NCI-H774 (cell line): ENCODE measurements around the gene PROM1.

Experiments used
- DNase-seq: peaks from one replicate; lab custom pipeline; 2025; lab: John Stamatoyannopoulos, UW

PROM1 gene

GRCh38 chr4:15986907-15987306 lies 96.9 kb downstream of the PROM1 start:
- no peak for DNase-seq

GRCh38 chr4:15983610-15984009 lies 100.2 kb downstream of the PROM1 start:
- DNase-seq, result no peak

GRCh38 chr4:15982842-15983524 lies 100.8 kb downstream of the PROM1 start:
- DNase-seq, result no peak

GRCh38 chr4:15976456-15977447 lies 107.1 kb downstream of the PROM1 start:
- DNase-seq, result no peak

GRCh38 chr4:15971068-15971801 lies 112.6 kb downstream of the PROM1 start:
- DNase-seq, result no peak

- DNase-seq, result no peak
Measured at GRCh38 chr4:15968551-15969300, 115.1 kb downstream of the PROM1 start.

GRCh38 chr4:15965325-15965724 lies 118.5 kb downstream of the PROM1 start:
- DNase-seq, result no peak

- DNase-seq, result no peak
Measured at GRCh38 chr4:15964159-15964558, 119.7 kb downstream of the PROM1 start.

- no peak for DNase-seq
Measured at GRCh38 chr4:15963576-15963975, 120.2 kb downstream of the PROM1 start.

- DNase-seq, result no peak
Measured at GRCh38 chr4:15963001-15963451, 120.8 kb downstream of the PROM1 start, which contains the start of gene FGFBP2. Gene FGFBP2, minus strand, starts transcription at chr4:15963175. Its CDS starts 46 bp downstream, at chr4:15963129.

- DNase-seq, result no peak
Measured at GRCh38 chr4:15961781-15962510, 121.9 kb downstream of the PROM1 start.

GRCh38 chr4:15958562-15958961 lies 125.3 kb downstream of the PROM1 start:
- no peak for DNase-seq

GRCh38 chr4:15956179-15956850 lies 127.5 kb downstream of the PROM1 start:
- peak; percentile 81 for DNase-seq

- no peak for DNase-seq
Measured at GRCh38 chr4:15955670-15956069, 128.2 kb downstream of the PROM1 start.

- no peak for DNase-seq
Measured at GRCh38 chr4:15953625-15954024, 130.2 kb downstream of the PROM1 start.

- no peak for DNase-seq
Measured at GRCh38 chr4:15951781-15952180, 132.0 kb downstream of the PROM1 start.

- DNase-seq, result no peak
Measured at GRCh38 chr4:15948826-15949225, 135.0 kb downstream of the PROM1 start.

- no peak for DNase-seq
Measured at GRCh38 chr4:15947684-15948083, 136.1 kb downstream of the PROM1 start.

GRCh38 chr4:15945516-15945915 lies 138.3 kb downstream of the PROM1 start:
- no peak for DNase-seq

- no peak for DNase-seq
Measured at GRCh38 chr4:15944895-15945294, 138.9 kb downstream of the PROM1 start.
